ENCODE measurements around the gene ATF6. TPM values are rescaled to one million over a fixed set of nuclear protein-coding genes. Genes with fewer than 3 reads are reported as not detected.

Gene ATF6
- total and polyA plus RNA-seq, 4 experiments from 2014 or later: 14.3 to 22.7 (median 22.3) TPM

DNA sequence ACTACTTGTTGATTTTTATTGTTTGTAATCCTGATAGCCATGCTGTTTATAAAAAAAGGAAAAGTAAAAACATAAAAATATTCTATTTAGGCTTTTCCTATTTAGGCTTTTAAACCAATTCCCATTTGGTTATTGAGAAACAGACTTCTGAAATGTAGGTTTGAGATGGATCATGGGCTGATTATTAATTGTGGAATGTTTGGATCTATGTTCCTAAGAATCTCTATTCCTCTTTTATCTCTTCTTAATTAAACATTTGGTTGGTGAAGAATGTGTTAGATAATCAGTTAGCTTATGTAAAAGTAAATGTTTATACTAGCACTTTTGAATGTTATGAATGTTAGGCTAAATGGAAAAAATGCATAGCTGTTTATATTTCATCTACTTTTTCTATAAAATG is 97.4 kb downstream of the ATF6 start:
- H3K9me3 Mint-ChIP-seq: no peaks in the 10 kb centered on the region
- H3K36me3 Mint-ChIP-seq: peaks cover 57 to 62% of the 10 kb centered on the region in 2 donors
- H3K4me3 ChIP-seq (ENCODE audit: low read length in 2 of 2): no peak overlapping the region
- H3K27me3 Mint-ChIP-seq: no peaks in the 10 kb centered on the region
- CTCF ChIA-PET (ENCODE audit: partially characterized antibody): interaction anchor here (1.6 to 1.7 kb wide), 2 partner anchors 161 to 174 kb away, joined by 6 to 12 read pairs; partner anchors contain the start of gene OLFML2B
- no peaks in the 10 kb centered on the region for H3K4me1 ChIP-seq (ENCODE audit: insufficient read depth, low read length)
- DNase-seq: no peak
- no peak overlapping the region for H3K27ac ChIP-seq (ENCODE audit: low read depth, low read length)
- H3K9me3 ChIP-seq (ENCODE audit: control insufficient read depth in 1 of 2, low read length in 2 of 2): no peaks in the 10 kb centered on the region
- H3K4me3 Mint-ChIP-seq: no peak overlapping the region
- H3K27ac Mint-ChIP-seq: no peak overlapping the region
- H3K4me1 Mint-ChIP-seq: peaks cover 0 to 2% (median under 1%) of the 10 kb centered on the region in 4 donors
- POLR2A ChIA-PET (ENCODE audit: partially characterized antibody): no interaction called here
- intact Hi-C loops (cut with micrococcal nuclease): loop anchor here (5.0 kb wide), 1 partner anchor 529 kb away; no protein-coding TSS in a partner anchor
- no peaks in the 10 kb centered on the region for H3K36me3 ChIP-seq (ENCODE audit: insufficient read depth, low read length)
- H3K27me3 ChIP-seq (ENCODE audit: insufficient read depth, low read length): no peaks in the 10 kb centered on the region

GRCh38 chr1:161864577-161864976 is 98.5 kb downstream of the ATF6 start:
- H3K9me3 ChIP-seq (ENCODE audit: control insufficient read depth in 1 of 2, low read length in 2 of 2): no peaks in the 10 kb centered on the region
- intact Hi-C loops (cut with micrococcal nuclease): loop anchor here (5.0 kb wide), 1 partner anchor 528 kb away; no protein-coding TSS in a partner anchor
- Mint-ChIP-seq H3K27me3 (no peaks in the 10 kb centered on the region), H3K27ac (no peak overlapping the region), H3K4me1 (peaks cover 0 to under 1% (median 0%) of the 10 kb centered on the region in 4 donors), H3K36me3 (peaks cover 51 to 59% of the 10 kb centered on the region in 2 donors), H3K4me3 (no peak overlapping the region), H3K9me3 (no peaks in the 10 kb centered on the region)
- CTCF ChIA-PET (ENCODE audit: partially characterized antibody): interaction anchor here (1.6 to 2.9 kb wide), 3 partner anchors 160 to 173 kb away, joined by 6 to 15 read pairs (median 12); partner anchors contain the start of gene OLFML2B
- POLR2A ChIA-PET (ENCODE audit: partially characterized antibody): no interaction called here
- DNase-seq: peak in 2 of 5 donors; percentile 2 to 5
- H3K36me3 ChIP-seq (ENCODE audit: insufficient read depth, low read length): no peaks in the 10 kb centered on the region
- H3K27me3 ChIP-seq (ENCODE audit: insufficient read depth, low read length): no peaks in the 10 kb centered on the region
- H3K4me3 ChIP-seq (ENCODE audit: low read length in 2 of 2): no peak overlapping the region
- H3K27ac ChIP-seq (ENCODE audit: low read depth, low read length): no peak overlapping the region
- no peaks in the 10 kb centered on the region for H3K4me1 ChIP-seq (ENCODE audit: insufficient read depth, low read length)

DNA sequence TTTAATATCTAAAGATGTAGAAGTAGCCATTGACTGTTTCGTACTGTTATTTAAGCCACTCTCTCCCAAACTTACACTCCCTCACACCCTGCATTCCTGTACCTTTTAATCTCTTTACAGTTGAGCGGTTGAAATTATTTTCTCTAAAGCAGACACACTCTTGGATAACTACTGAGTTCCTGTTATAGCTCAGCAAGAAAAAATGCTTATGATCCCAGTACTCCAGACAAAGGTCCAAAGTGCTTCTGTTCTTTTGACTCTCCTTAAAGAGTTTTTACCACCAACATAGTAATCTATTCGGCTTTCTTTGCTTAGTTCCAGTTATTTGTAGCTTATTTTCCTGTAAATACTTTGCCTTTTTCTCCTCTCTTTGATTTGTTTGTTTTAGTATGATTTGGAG is 100.1 kb downstream of the ATF6 start:
- Mint-ChIP-seq H3K27ac (peak overlapping the region in 1 of 7 donors; percentile 36), H3K36me3 (peaks cover 49 to 59% of the 10 kb centered on the region in 2 donors), H3K9me3 (no peaks in the 10 kb centered on the region), H3K4me3 (no peak overlapping the region), H3K27me3 (no peaks in the 10 kb centered on the region), H3K4me1 (no peaks in the 10 kb centered on the region)
- Histone ChIP-seq H3K27ac (ENCODE audit: low read depth, low read length) (no peak overlapping the region), H3K9me3 (ENCODE audit: control insufficient read depth in 1 of 2, low read length in 2 of 2) (no peaks in the 10 kb centered on the region), H3K36me3 (ENCODE audit: insufficient read depth, low read length) (no peaks in the 10 kb centered on the region), H3K4me1 (ENCODE audit: insufficient read depth, low read length) (no peaks in the 10 kb centered on the region), H3K27me3 (ENCODE audit: insufficient read depth, low read length) (no peaks in the 10 kb centered on the region), H3K4me3 (ENCODE audit: low read length in 2 of 2) (no peak overlapping the region)
- intact Hi-C loops (cut with micrococcal nuclease): no loop called here
- ChIA-PET CTCF (ENCODE audit: partially characterized antibody) (interaction anchor here (2.9 kb wide), 1 partner anchor 171 kb away, joined by 15 read pairs; no protein-coding TSS in a partner anchor), POLR2A (ENCODE audit: partially characterized antibody) (no interaction called here)
- DNase-seq: no peak

GRCh38 chr1:161868832-161869231 is 102.7 kb downstream of the ATF6 start:
- CTCF ChIA-PET (ENCODE audit: partially characterized antibody): no interaction called here
- no peaks in the 10 kb centered on the region for H3K9me3 Mint-ChIP-seq
- no peaks in the 10 kb centered on the region for H3K27me3 Mint-ChIP-seq
- no peak overlapping the region for H3K27ac Mint-ChIP-seq
- POLR2A ChIA-PET (ENCODE audit: partially characterized antibody): no interaction called here
- no peak overlapping the region for H3K27ac ChIP-seq (ENCODE audit: low read depth, low read length)
- no peaks in the 10 kb centered on the region for H3K9me3 ChIP-seq (ENCODE audit: control insufficient read depth in 1 of 2, low read length in 2 of 2)
- peaks cover 46 to 58% of the 10 kb centered on the region in 2 donors for H3K36me3 Mint-ChIP-seq
- H3K4me3 ChIP-seq (ENCODE audit: low read length in 2 of 2): no peak overlapping the region
- H3K27me3 ChIP-seq (ENCODE audit: insufficient read depth, low read length): no peaks in the 10 kb centered on the region
- no peak overlapping the region for H3K4me3 Mint-ChIP-seq
- H3K4me1 Mint-ChIP-seq: peaks cover 0 to 2% (median under 1%) of the 10 kb centered on the region in 4 donors
- H3K36me3 ChIP-seq (ENCODE audit: insufficient read depth, low read length): no peaks in the 10 kb centered on the region
- intact Hi-C loops (cut with micrococcal nuclease): no loop called here
- no peak for DNase-seq
- H3K4me1 ChIP-seq (ENCODE audit: insufficient read depth, low read length): no peaks in the 10 kb centered on the region

DNA sequence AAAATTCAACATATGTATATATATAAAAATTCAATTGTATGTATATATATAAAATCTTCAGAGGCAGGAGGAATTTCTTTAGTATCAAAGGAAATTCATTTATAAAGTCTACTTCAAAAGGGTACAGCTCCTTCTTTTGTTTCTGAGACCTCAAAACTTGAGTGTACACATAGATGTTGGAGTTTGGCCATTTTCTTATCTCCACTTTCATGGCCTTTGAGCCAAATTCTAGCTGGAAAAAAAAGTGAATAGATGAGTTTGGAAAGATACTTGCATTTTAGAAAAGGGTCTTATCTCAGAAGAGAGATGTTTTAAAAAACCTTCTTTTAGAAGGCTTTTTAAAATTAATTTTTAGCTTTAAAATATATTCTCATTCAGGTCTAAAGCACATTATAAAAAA is 103.2 kb downstream of the ATF6 start:
- Histone ChIP-seq H3K4me1 (ENCODE audit: insufficient read depth, low read length) (no peaks in the 10 kb centered on the region), H3K4me3 (ENCODE audit: low read length in 2 of 2) (no peak overlapping the region), H3K27ac (ENCODE audit: low read depth, low read length) (no peak overlapping the region), H3K9me3 (ENCODE audit: control insufficient read depth in 1 of 2, low read length in 2 of 2) (no peaks in the 10 kb centered on the region), H3K27me3 (ENCODE audit: insufficient read depth, low read length) (no peaks in the 10 kb centered on the region), H3K36me3 (ENCODE audit: insufficient read depth, low read length) (no peaks in the 10 kb centered on the region)
- Mint-ChIP-seq H3K27ac (no peak overlapping the region), H3K27me3 (no peaks in the 10 kb centered on the region), H3K4me1 (peaks cover 0 to 2% (median under 1%) of the 10 kb centered on the region in 4 donors), H3K9me3 (no peaks in the 10 kb centered on the region), H3K4me3 (no peak overlapping the region), H3K36me3 (peaks cover 42 to 55% of the 10 kb centered on the region in 2 donors)
- intact Hi-C loops (cut with micrococcal nuclease): no loop called here
- no peak for DNase-seq
- ChIA-PET POLR2A (ENCODE audit: partially characterized antibody) (no interaction called here), CTCF (ENCODE audit: partially characterized antibody) (no interaction called here)

DNA sequence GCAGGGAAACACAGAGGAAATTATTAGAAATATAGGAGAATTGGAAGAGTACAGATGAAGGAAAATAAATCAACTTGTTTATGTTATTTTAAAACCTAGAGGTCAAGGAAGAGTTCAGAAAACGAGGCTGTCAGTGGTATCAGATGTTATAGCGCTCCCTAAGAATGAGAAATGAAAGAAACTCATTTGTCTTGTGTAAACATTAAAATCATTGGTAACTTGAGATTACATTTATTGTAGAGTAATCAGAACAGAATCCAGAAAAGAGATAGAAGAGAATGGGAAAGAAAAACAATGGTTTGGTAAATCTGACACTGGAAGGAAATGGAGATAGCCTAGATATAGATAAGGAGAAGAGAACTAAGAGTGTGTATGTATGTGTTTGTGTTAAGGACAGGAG is 106.4 kb downstream of the ATF6 start:
- intact Hi-C loops (cut with micrococcal nuclease): no loop called here
- Histone ChIP-seq H3K36me3 (ENCODE audit: insufficient read depth, low read length) (no peaks in the 10 kb centered on the region), H3K27me3 (ENCODE audit: insufficient read depth, low read length) (no peaks in the 10 kb centered on the region), H3K4me1 (ENCODE audit: insufficient read depth, low read length) (no peaks in the 10 kb centered on the region), H3K27ac (ENCODE audit: low read depth, low read length) (no peak overlapping the region), H3K4me3 (ENCODE audit: low read length in 2 of 2) (no peak overlapping the region), H3K9me3 (ENCODE audit: control insufficient read depth in 1 of 2, low read length in 2 of 2) (no peaks in the 10 kb centered on the region)
- H3K4me3 Mint-ChIP-seq: no peak overlapping the region
- POLR2A ChIA-PET (ENCODE audit: partially characterized antibody): no interaction called here
- no peak for DNase-seq
- H3K27me3 Mint-ChIP-seq: no peaks in the 10 kb centered on the region
- H3K36me3 Mint-ChIP-seq: peaks cover 27 to 39% of the 10 kb centered on the region in 2 donors
- no peaks in the 10 kb centered on the region for H3K9me3 Mint-ChIP-seq
- CTCF ChIA-PET (ENCODE audit: partially characterized antibody): no interaction called here
- H3K27ac Mint-ChIP-seq: peak overlapping the region in 1 of 7 donors; percentile 50
- H3K4me1 Mint-ChIP-seq: peaks cover 0 to 2% (median under 1%) of the 10 kb centered on the region in 4 donors

DNA sequence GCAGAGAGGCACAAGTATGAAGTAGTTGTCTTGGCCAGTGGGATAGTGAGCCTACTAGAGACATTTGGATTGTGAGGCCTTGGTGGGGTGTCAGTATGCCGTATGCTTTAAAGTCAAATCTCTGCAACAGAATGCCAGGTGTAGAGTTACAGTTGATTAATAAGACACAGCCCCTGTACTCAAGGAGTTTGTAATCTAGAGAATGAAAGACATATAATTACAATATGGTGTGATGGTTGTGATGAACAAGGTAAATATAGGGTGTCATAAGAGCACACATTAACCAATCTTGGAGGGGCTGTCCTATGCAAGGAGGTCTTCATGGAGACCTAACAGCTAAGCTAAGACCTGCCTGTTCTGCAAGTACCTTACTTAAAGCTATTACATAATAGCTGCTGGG is 113.1 kb downstream of the ATF6 start:
- DNase-seq: no peak
- intact Hi-C loops (cut with micrococcal nuclease): no loop called here
- H3K4me1 Mint-ChIP-seq: peaks cover 0 to 3% (median 0%) of the 10 kb centered on the region in 4 donors
- Histone ChIP-seq H3K9me3 (ENCODE audit: control insufficient read depth in 1 of 2, low read length in 2 of 2) (no peaks in the 10 kb centered on the region), H3K36me3 (ENCODE audit: insufficient read depth, low read length) (no peaks in the 10 kb centered on the region), H3K27me3 (ENCODE audit: insufficient read depth, low read length) (no peaks in the 10 kb centered on the region), H3K4me3 (ENCODE audit: low read length in 2 of 2) (no peak overlapping the region), H3K27ac (ENCODE audit: low read depth, low read length) (no peak overlapping the region), H3K4me1 (ENCODE audit: insufficient read depth, low read length) (no peaks in the 10 kb centered on the region)
- H3K9me3 Mint-ChIP-seq: no peaks in the 10 kb centered on the region
- ChIA-PET CTCF (ENCODE audit: partially characterized antibody) (no interaction called here), POLR2A (ENCODE audit: partially characterized antibody) (no interaction called here)
- H3K27me3 Mint-ChIP-seq: no peaks in the 10 kb centered on the region
- H3K27ac Mint-ChIP-seq: no peak overlapping the region
- H3K36me3 Mint-ChIP-seq: peaks cover 5 to 6% of the 10 kb centered on the region in 2 donors
- H3K4me3 Mint-ChIP-seq: no peak overlapping the region

Measured in CD4-positive, alpha-beta memory T cell (primary cell).